Stomach (tissue), 19 donors: ENCODE measurements around the gene MIPEP. TPM values are rescaled to one million over a fixed set of nuclear protein-coding genes. Genes with fewer than 3 reads are reported as not detected.

Experiments used
- DNase-seq, 2 donors: peaks; one replicate each; pipeline versions ENCODE4 v3.0.0 to v3.0.0-alpha.2; 2013 to 2019
- H3K27ac ChIP-seq, 5 donors: fragments of 200-600 bp in 4 of 5; sonication (generic) in 4 of 5; one replicate each; pipeline ENCODE4 v1.5.1; 2013 to 2019; ENCODE audit warnings: mild to moderate bottlenecking in 1 of 5, moderate library complexity in 1 of 5
- H3K27me3 ChIP-seq, 3 donors: fragments of 200-600 bp; sonication (generic); one replicate each; pipeline ENCODE4 v1.5.1; 2017 to 2019; ENCODE audit warnings: mixed run types in 1 of 3
- H3K36me3 ChIP-seq, 4 donors: fragments of 200-600 bp; sonication (generic); 1 replicate in 3 of 4; 2 replicates in 1 of 4; pipeline ENCODE4 v1.5.1; 2016 to 2019
- H3K4me1 ChIP-seq, 4 donors: fragments of 200-600 bp; sonication (generic); one replicate each; pipeline ENCODE4 v1.5.1; 2016 to 2019
- H3K4me3 ChIP-seq, 4 donors: fragments of 200-600 bp; sonication (generic) in 3 of 4; one replicate each; pipeline ENCODE4 v1.5.1; 2016 to 2019; ENCODE audit warnings: mild to moderate bottlenecking in 1 of 4
- H3K9me3 ChIP-seq, 4 donors: fragments of 200-600 bp; sonication (generic); one replicate each; pipeline ENCODE4 v1.5.1; 2016 to 2019
- CTCF ChIP-seq, 7 experiments: fragments of 450-650 bp in 4 of 7; fragments of 200-600 bp in 3 of 7; sonication (generic) in 3 of 7; IDR thresholded peaks; one replicate each; pipeline ENCODE4 v1.5.1; 2016 to 2019; ENCODE audit warnings: antibody characterized with exemption in 7 of 7, control low read depth in 2 of 7, mild to moderate bottlenecking in 1 of 7
- EP300 ChIP-seq: sonication (generic); formaldehyde crosslinking; IDR thresholded peaks from one replicate; pipeline ENCODE4 v1.6.1; 2017; ENCODE audit warnings: antibody characterized with exemption
- POLR2A ChIP-seq, 4 donors: fragments of 450-650 bp; IDR thresholded peaks; one replicate each; pipeline ENCODE4 v1.6.1; 2016; ENCODE audit warnings: antibody characterized with exemption in 4 of 4, control low read depth in 2 of 4, mild to moderate bottlenecking in 1 of 4, moderate library complexity in 1 of 4
- POLR2AphosphoS5 ChIP-seq, 3 donors: sonication (generic); formaldehyde crosslinking; IDR thresholded peaks; one replicate each; pipeline ENCODE4 v1.6.1; 2016; ENCODE audit warnings: antibody characterized with exemption in 3 of 3
- WGBS, 5 donors: extraction: QIAGEN DNeasy Blood & Tissue Kit in 3 of 5; methylation state at CpG; one replicate each; pipeline versions ENCODE4 v1.1.5 to v1.1.7; 2013 to 2018; 5-methylcytosine and 5-hydroxymethylcytosine counted together
- intact Hi-C: fragments of 100-400 bp; cut with DNase I; formaldehyde crosslinking; loops from one replicate; pipeline ENCODE4 v1.15.1; 2023; ENCODE audit warnings: low total_unique reads
- long read RNA-seq, 10 donors: transcript quantifications; one replicate each; lab custom pipeline, GENCODE V29; 2026
- polyA plus RNA-seq, 3 donors: library from polyadenylated mRNA; stranded (reverse); fragments of 200-250 nt; gene quantifications; one replicate each; pipeline ENCODE4 v1.2.3, GENCODE V29; 2013
- total RNA-seq, 5 donors: library from RNA; depleted of rRNA; stranded (reverse); fragments of >200 nt; gene quantifications; one replicate each; pipeline versions ENCODE4 v1.1.0 to v1.2.3, GENCODE V29; 2014 to 2016
- donor health status: healthy with polysubstance abuse.
- donor health status: Bipolar disorder and iron deficiency.
- donor health status: healthy.

The MIPEP gene
- 10 to 100 TPM in 3 of 5 donors, 1 to 10 TPM in 2; 1.2 to 43.2 (median 22.2) TPM for total RNA-seq
- polyA plus RNA-seq: 10 to 100 TPM; 14.2 to 16.0 (median 14.3) TPM
- long read RNA-seq, donor 1, partial matches to known transcripts: 0 of 2 reads
- long read RNA-seq, donor 1, other reads (novel, unspliced or antisense): 0 of 2 reads
- long read RNA-seq, donor 2, partial matches to known transcripts: 0 of 2 reads
- long read RNA-seq, donor 2, other reads (novel, unspliced or antisense): 0 of 2 reads
- long read RNA-seq, donor 3, transcript MIPEP-201 (19 exons, 2,400 nt): major isoform, 5 of 5 reads
- long read RNA-seq, donor 3, partial matches to known transcripts: 0 of 5 reads
- long read RNA-seq, donor 3, other reads (novel, unspliced or antisense): 0 of 5 reads
- long read RNA-seq, donor 4: 0 reads
- long read RNA-seq, donor 5, partial matches to known transcripts: 0 of 7 reads
- long read RNA-seq, donor 5, other reads (novel, unspliced or antisense): 0 of 7 reads
- long read RNA-seq, donor 6, transcript MIPEP-203 (2 exons, 543 nt): major isoform, 5 of 25 reads
- long read RNA-seq, donor 6, partial matches to known transcripts: 17 of 25 reads
- long read RNA-seq, donor 6, other reads (novel, unspliced or antisense): 0 of 25 reads
- long read RNA-seq, donor 7, partial matches to known transcripts: 0 of 2 reads
- long read RNA-seq, donor 7, other reads (novel, unspliced or antisense): 0 of 2 reads
- long read RNA-seq, donor 8, partial matches to known transcripts: 0 of 4 reads
- long read RNA-seq, donor 8, other reads (novel, unspliced or antisense): 0 of 4 reads
- long read RNA-seq, donor 9, partial matches to known transcripts: 5 of 10 reads
- long read RNA-seq, donor 9, other reads (novel, unspliced or antisense): 0 of 10 reads
- long read RNA-seq, donor 10, partial matches to known transcripts: 0 of 4 reads
- long read RNA-seq, donor 10, other reads (novel, unspliced or antisense): 0 of 4 reads

GRCh38 chr13:23888658-23889614 lies at the start of gene MIPEP:
TSS of gene MIPEP (minus strand) at chr13:23889400. CDS start at chr13:23889320, 80 bp downstream.
- H3K36me3 ChIP-seq: peaks cover 0 to 16% (median 14%) of the 10 kb centered on the region in 4 donors
- peak; percentile 93 to 99 for DNase-seq
- H3K9me3 ChIP-seq: no peaks in the 10 kb centered on the region
- 0 to 1% (median 1%) methylated on average over 53 to 75 of the region's 75 CpGs for WGBS, 5 donors
- intact Hi-C loops: no loop called here
- TF ChIP-seq POLR2A (IDR thresholded peaks at IDR 0.05) (peak in 1 of 4 donors; percentile 44), CTCF (IDR thresholded peaks at IDR 0.05) (peak in 5 of 7 experiments; percentile 63 to 73 (median 70)), POLR2AphosphoS5 (IDR thresholded peaks at IDR 0.05) (peak; percentile 78 to 97 (median 86)), EP300 (no peak)
- peaks cover 8 to 28% (median 20%) of the 10 kb centered on the region in 4 donors for H3K4me1 ChIP-seq
- H3K27ac ChIP-seq: peak within 1 kb of the TSS; percentile 74 to 96 (median 89)
- no peaks in the 10 kb centered on the region for H3K27me3 ChIP-seq
- H3K4me3 ChIP-seq: peak within 1 kb of the TSS; percentile 79 to 99 (median 88)

- DNase-seq: no peak
- TF ChIP-seq CTCF (IDR thresholded peaks at IDR 0.05): no peak
- TF ChIP-seq EP300: no peak
- no peak for TF ChIP-seq POLR2AphosphoS5 (IDR thresholded peaks at IDR 0.05)
- TF ChIP-seq POLR2A (IDR thresholded peaks at IDR 0.05): no peak
- 83 to 89% (median 87%) methylated on average over 2 of the region's 2 CpGs for WGBS, 5 donors
- H3K36me3 ChIP-seq: no peaks in the 10 kb centered on the region
- no peaks in the 10 kb centered on the region for H3K4me1 ChIP-seq
- intact Hi-C loops: no loop called here
- H3K4me3 ChIP-seq: no peak overlapping the region
- H3K9me3 ChIP-seq: no peaks in the 10 kb centered on the region
- H3K27ac ChIP-seq: no peak overlapping the region
- H3K27me3 ChIP-seq: no peaks in the 10 kb centered on the region
Measured at GRCh38 chr13:23934520-23934919, 45.3 kb upstream of the MIPEP start.

- Histone ChIP-seq H3K4me3 (no peak overlapping the region), H3K36me3 (no peaks in the 10 kb centered on the region), H3K9me3 (no peaks in the 10 kb centered on the region), H3K4me1 (no peaks in the 10 kb centered on the region), H3K27ac (no peak overlapping the region), H3K27me3 (no peaks in the 10 kb centered on the region)
- intact Hi-C loops: no loop called here
- no peak for TF ChIP-seq EP300
- no peak for TF ChIP-seq CTCF (IDR thresholded peaks at IDR 0.05)
- no peak for TF ChIP-seq POLR2A (IDR thresholded peaks at IDR 0.05)
- TF ChIP-seq POLR2AphosphoS5 (IDR thresholded peaks at IDR 0.05): no peak
- no peak for DNase-seq
- WGBS, 5 donors: 87 to 100% (median 94%) methylated on average over 2 of the region's 2 CpGs
Measured at GRCh38 chr13:23928985-23929384, 39.8 kb upstream of the MIPEP start.
